GM12878 (cell line): ENCODE data around the gene NRP1. TPM values are rescaled to one million over a fixed set of nuclear protein-coding genes. Genes with fewer than 3 reads are reported as not detected.

Experiments used
- ATF3 ChIP-seq: IDR thresholded peaks from 2 replicates; pipeline ENCODE4 v1.6.1; 2011; ENCODE audit warnings: low read depth, mild to moderate bottlenecking, low read length, moderate library complexity, borderline replicate concordance; ENCODE audit errors: extremely low read depth
- ATF7 ChIP-seq: fragments of 450-650 bp; IDR thresholded peaks from 2 replicates; pipeline ENCODE4 v1.6.1; 2016; ENCODE audit warnings: low read depth, mild to moderate bottlenecking
- EED ChIP-seq: sonication (generic); IDR thresholded peaks from 2 replicates; pipeline ENCODE4 v1.6.1; 2016; ENCODE audit warnings: antibody characterized with exemption, low read depth
- FOS ChIP-seq: IDR thresholded peaks from 3 replicates; pipeline ENCODE4 v1.6.1; 2011; ENCODE audit warnings: borderline replicate concordance; ENCODE audit not compliant: insufficient read length; ENCODE audit errors: extremely low read depth
- JUND ChIP-seq: IDR thresholded peaks from 2 replicates; pipeline ENCODE4 v1.6.1; 2012; ENCODE audit warnings: low read depth, mild to moderate bottlenecking, low read length, improper control_type of control experiment, moderate library complexity
- PRDM15 ChIP-seq: fragments of 450-650 bp; formaldehyde crosslinking; IDR thresholded peaks from 2 replicates; pipeline ENCODE4 v1.4.0; 2020; ENCODE audit warnings: mild to moderate bottlenecking, moderate library complexity
- SPI1 ChIP-seq: IDR thresholded peaks from 2 replicates; pipeline ENCODE4 v1.6.1; 2011; ENCODE audit warnings: low read depth, mild to moderate bottlenecking, low read length, moderate library complexity, borderline replicate concordance; ENCODE audit not compliant: insufficient read depth
- SREBF1 ChIP-seq: IDR thresholded peaks from 2 replicates; pipeline ENCODE4 v1.6.1; 2012; ENCODE audit warnings: mild to moderate bottlenecking, low read length
- STAT1 ChIP-seq: fragments of 450-650 bp; conservative IDR thresholded peaks from 2 replicates; pipeline ENCODE4 v1.6.1; 2014; ENCODE audit warnings: antibody characterized with exemption, mild to moderate bottlenecking
- polyA plus RNA-seq, 11 experiments: library from polyadenylated mRNA; depleted of rRNA in 4 of 11; unstranded in 6 of 11; stranded (reverse) in 5 of 11; fragments of >200 nt; fragmentation: Nextera tagmentation in 4 of 11; fragmentation: Illumina TruSeq in 1 of 11; extraction: Ambion mirVana in 4 of 11; extraction: Trizol in 1 of 11; gene quantifications; 1 replicate in 1 of 11; 2 replicates in 10 of 11; pipeline versions ENCODE4 v1.2.1 to v1.2.3, GENCODE V29; 2011 to 2016; ENCODE audit warnings: inconsistent platforms in 2 of 11, missing spikeins in 2 of 11, low read depth in 1 of 11
- total RNA-seq, 4 experiments: library from RNA; depleted of rRNA in 3 of 4; stranded (reverse); fragments of >200 nt in 3 of 4; fragmentation: Illumina TruSeq in 1 of 4; extraction: Trizol in 1 of 4; gene quantifications; 2 replicates each; pipeline versions ENCODE4 v1.2.1 to v1.2.3, GENCODE V29; 2013 to 2021
- TF ChIP-seq, protein P1 (sequence below): fragments of 450-650 bp; conservative IDR thresholded peaks from 2 replicates; pipeline ENCODE4 v1.6.1; 2017; ENCODE audit warnings: mild to moderate bottlenecking, moderate library complexity

NRP1 gene
- total and polyA plus RNA-seq, 10 of the 15 experiments (the other 5 are each of a cell fraction or from before 2014, with no cell fraction given), result 0.11 to 12.1 (median 0.52) TPM

GRCh38 chr10:33192190-33192589, 142.3 kb downstream of the NRP1 start (continued):
- TF ChIP-seq, protein P1, sequence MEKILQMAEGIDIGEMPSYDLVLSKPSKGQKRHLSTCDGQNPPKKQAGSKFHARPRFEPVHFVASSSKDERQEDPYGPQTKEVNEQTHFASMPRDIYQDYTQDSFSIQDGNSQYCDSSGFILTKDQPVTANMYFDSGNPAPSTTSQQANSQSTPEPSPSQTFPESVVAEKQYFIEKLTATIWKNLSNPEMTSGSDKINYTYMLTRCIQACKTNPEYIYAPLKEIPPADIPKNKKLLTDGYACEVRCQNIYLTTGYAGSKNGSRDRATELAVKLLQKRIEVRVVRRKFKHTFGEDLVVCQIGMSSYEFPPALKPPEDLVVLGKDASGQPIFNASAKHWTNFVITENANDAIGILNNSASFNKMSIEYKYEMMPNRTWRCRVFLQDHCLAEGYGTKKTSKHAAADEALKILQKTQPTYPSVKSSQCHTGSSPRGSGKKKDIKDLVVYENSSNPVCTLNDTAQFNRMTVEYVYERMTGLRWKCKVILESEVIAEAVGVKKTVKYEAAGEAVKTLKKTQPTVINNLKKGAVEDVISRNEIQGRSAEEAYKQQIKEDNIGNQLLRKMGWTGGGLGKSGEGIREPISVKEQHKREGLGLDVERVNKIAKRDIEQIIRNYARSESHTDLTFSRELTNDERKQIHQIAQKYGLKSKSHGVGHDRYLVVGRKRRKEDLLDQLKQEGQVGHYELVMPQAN, result no peak
- no peak for TF ChIP-seq ATF3
- TF ChIP-seq STAT1, result no peak
- TF ChIP-seq EED, result no peak
- no peak for TF ChIP-seq SPI1
- no peak for TF ChIP-seq PRDM15 (CRISPR knock-in tag)
- TF ChIP-seq FOS, result no peak
- TF ChIP-seq JUND, result no peak
- TF ChIP-seq ATF7, result no peak
- TF ChIP-seq SREBF1, result no peak
